Left colon (tissue), 2 donors: ENCODE data around the gene SLC35B4. TPM values are rescaled to one million over a fixed set of nuclear protein-coding genes. Genes with fewer than 3 reads are reported as not detected.

Source experiments
- ATAC-seq: fragments of 200-7000 bp; cut with Tn5 transposase; one replicate; pipeline ENCODE4 v1.9.1; 2020; ENCODE audit warnings: mild to moderate bottlenecking, moderate library complexity
- DNase-seq, 2 donors: peaks; one replicate each; pipeline ENCODE4 v3.0.0-alpha.2; 2020
- intact Hi-C, 2 donors: fragments of 100-400 bp; cut with DNase I in 1 of 2; cut with micrococcal nuclease in 1 of 2; formaldehyde crosslinking; loops; one replicate each; pipeline versions ENCODE4 v1.11.2 to v1.14.0; 2022; cut with DNase I, micrococcal nuclease
- total RNA-seq, 2 donors: library from RNA; stranded (reverse); fragmentation: NEBNext Ultra II Directional; extraction: Animal tissue kit (Norgen Biotek cat#: 25700); gene quantifications; one replicate each; pipeline ENCODE4 v1.2.1, GENCODE V29; 2021
- donor health status: DM: no; HTN: no; CAD: no.
- donor health status: DM: yes; HTN: yes; CAD: no.

SLC35B4 gene
- total RNA-seq, 2 donors from 2014 or later: 6.5 to 8.8 TPM

DNA sequence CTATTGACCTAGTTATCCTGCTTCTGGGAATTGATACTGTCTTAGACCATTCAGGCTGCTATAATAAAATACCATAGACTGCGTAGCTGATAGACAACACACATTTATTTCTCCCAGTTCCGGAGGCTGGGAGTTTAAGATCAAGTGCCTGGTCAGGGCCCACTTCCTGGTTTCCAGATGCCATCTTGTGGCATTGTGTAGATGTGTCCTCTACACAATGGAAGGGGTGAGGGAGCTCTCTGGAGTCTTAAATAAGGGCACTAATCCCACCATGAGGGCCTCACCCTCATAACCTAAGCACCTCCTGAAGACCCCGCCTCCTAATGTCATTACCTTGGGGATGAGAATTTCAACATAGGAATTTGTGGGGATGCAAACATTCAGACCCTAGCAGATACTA is 62.4 kb downstream of the SLC35B4 start:
- intact Hi-C loops: no loop called here
- no peak for DNase-seq
- no peak for ATAC-seq

DNA sequence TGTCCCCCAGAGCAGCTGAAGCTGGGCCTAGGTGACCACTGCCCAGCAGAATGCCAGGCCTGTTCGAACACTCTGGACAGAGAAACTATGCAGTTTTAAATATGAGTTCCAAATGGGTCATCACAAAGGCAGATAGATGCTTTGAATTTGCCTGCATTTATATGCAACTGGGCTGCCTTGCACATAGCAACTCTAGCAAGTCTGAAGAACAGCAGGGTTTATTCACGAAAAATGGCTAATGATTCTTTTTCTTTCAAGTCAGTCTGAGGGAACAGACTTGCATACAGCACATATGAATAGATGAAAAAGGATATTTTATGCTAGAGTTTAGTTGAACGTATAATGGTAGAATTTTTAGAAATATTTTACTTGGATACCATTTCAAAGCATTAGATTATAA is 68.5 kb downstream of the SLC35B4 start:
- no peak for ATAC-seq
- no peak for DNase-seq
- intact Hi-C loops: no loop called here

DNA sequence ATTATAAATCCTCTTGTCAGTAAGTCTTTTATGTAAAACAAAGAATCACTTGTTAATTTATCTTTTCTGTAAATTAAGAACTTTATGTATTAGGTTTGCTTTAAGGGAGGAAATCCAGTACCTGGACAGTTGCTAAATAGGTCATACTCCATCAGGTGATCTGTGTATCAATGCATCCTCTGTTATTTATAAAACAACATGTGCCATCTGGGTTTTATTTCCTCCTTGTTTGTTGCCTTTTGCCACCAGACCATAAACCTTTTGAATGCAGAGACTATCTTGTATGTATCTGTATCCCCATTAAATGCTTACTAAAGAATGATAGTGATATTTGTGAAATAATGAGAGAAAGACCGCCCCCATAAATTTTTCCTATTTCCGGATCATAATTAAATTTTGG is 70.0 kb downstream of the SLC35B4 start:
- intact Hi-C loops: no loop called here
- DNase-seq (no peak), ATAC-seq (no peak)

GRCh38 chr7:134246347-134246746 is 70.4 kb downstream of the SLC35B4 start:
- ATAC-seq (no peak), DNase-seq (no peak)
- intact Hi-C loops: no loop called here

DNA sequence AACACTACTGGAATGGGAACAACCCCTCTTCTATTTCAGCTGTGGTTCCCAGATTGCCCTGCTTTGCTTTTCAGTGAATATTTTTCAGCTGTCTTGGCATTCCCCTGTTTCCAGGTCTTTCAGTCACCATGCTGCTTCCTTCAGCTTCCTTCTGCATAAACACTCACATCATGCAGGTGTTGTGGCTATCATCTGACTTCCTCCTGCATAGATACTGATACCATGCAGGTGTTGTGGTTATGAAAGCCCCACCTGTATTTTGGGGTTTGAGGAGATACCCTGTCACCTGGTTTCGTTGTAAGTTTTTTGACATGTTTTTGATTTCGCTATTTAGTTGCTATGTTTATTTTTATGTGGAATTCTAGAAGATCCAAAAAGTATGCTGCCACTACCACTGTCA is 71.5 kb downstream of the SLC35B4 start:
- no peak for ATAC-seq
- intact Hi-C loops: no loop called here

More for the DNA sequence above, 71.5 kb downstream of the SLC35B4 start:
- no peak for DNase-seq

Other genes with a start within 250 kb of the SLC35B4 start
- gene LRGUK, start 189.6 kb downstream of the SLC35B4 start, total RNA-seq: under 1 TPM; 0.36 to 0.98 TPM
- 10 to 100 TPM; 12.7 to 26.8 TPM for gene AKR1B1, start 142.2 kb upstream of the SLC35B4 start, total RNA-seq
- 100 to 1,000 TPM; 184 to 193 TPM for gene AKR1B10, start 210.6 kb upstream of the SLC35B4 start, total RNA-seq
- gene AKR1B15, start 232.2 kb upstream of the SLC35B4 start, total RNA-seq: 10 to 100 TPM in 1 of 2 donors, 1 to 10 TPM in 1; 7.8 to 14.0 TPM